HEK293T (cell line): ENCODE data around the gene AMPD3.

Experiments used
- CTCF ChIA-PET: fragments of 350-600 bp; formaldehyde crosslinking; extraction: SDS; loops from one replicate; lab custom pipeline; 2021; ENCODE audit warnings: antibody characterized with exemption, inconsistent platforms; lab: Yijun Ruan, JAX
- POLR2A ChIA-PET: fragments of 350-600 bp; formaldehyde crosslinking; extraction: SDS; loops from one replicate; lab custom pipeline; 2020; ENCODE audit warnings: antibody characterized with exemption, inconsistent platforms; lab: Yijun Ruan, JAX
- DNase-seq: peaks from one replicate; pipeline ENCODE4 v3.0.0; 2012; ENCODE audit warnings: mixed read lengths; ENCODE audit errors: extremely low spot score
- ARNT ChIP-seq: fragments of 450-650 bp; IDR thresholded peaks from 2 replicates; pipeline ENCODE4 v1.6.1; 2017; ENCODE audit warnings: mild to moderate bottlenecking
- BHLHE40 ChIP-seq: fragments of 450-650 bp; IDR thresholded peaks from 2 replicates; pipeline ENCODE4 v1.6.1; 2016; ENCODE audit warnings: mild to moderate bottlenecking, moderate library complexity, borderline replicate concordance
- CTBP1 ChIP-seq: fragments of 450-650 bp; IDR thresholded peaks from 2 replicates; pipeline ENCODE4 v1.6.1; 2016; ENCODE audit warnings: borderline replicate concordance
- ELF4 ChIP-seq: fragments of 450-650 bp; IDR thresholded peaks from 2 replicates; pipeline ENCODE4 v1.6.1; 2017; ENCODE audit warnings: antibody characterized with exemption
- FOXA1 ChIP-seq: fragments of 450-650 bp; IDR thresholded peaks from 2 replicates; pipeline ENCODE4 v1.6.1; 2016; ENCODE audit warnings: mild to moderate bottlenecking
- FOXK2 ChIP-seq: fragments of 450-650 bp; IDR thresholded peaks from 2 replicates; pipeline ENCODE4 v1.6.1; 2016; ENCODE audit warnings: mild to moderate bottlenecking
- FOXM1 ChIP-seq: fragments of 450-650 bp; IDR thresholded peaks from 2 replicates; pipeline ENCODE4 v1.6.1; 2017; ENCODE audit warnings: mild to moderate bottlenecking, borderline replicate concordance
- HDGF ChIP-seq: fragments of 450-650 bp; IDR thresholded peaks from 2 replicates; pipeline ENCODE4 v1.6.1; 2017; ENCODE audit warnings: antibody characterized with exemption, borderline replicate concordance
- L3MBTL2 ChIP-seq: fragments of 450-650 bp; conservative IDR thresholded peaks from 2 replicates; pipeline ENCODE4 v1.6.1; 2016; ENCODE audit warnings: mild to moderate bottlenecking
- LEF1 ChIP-seq: fragments of 450-650 bp; IDR thresholded peaks from 2 replicates; pipeline ENCODE4 v1.6.1; 2017; ENCODE audit warnings: mild to moderate bottlenecking, borderline replicate concordance
- NFRKB ChIP-seq: fragments of 450-650 bp; IDR thresholded peaks from 2 replicates; pipeline ENCODE4 v1.6.1; 2016; ENCODE audit warnings: mild to moderate bottlenecking, moderate library complexity
- SP1 ChIP-seq: fragments of 450-650 bp; IDR thresholded peaks from 2 replicates; pipeline ENCODE4 v1.6.1; 2017
- SUZ12 ChIP-seq: fragments of 450-650 bp; IDR thresholded peaks from 2 replicates; pipeline ENCODE4 v1.6.1; 2016; ENCODE audit warnings: mild to moderate bottlenecking
- TARDBP ChIP-seq: fragments of 450-650 bp; IDR thresholded peaks from 2 replicates; pipeline ENCODE4 v1.6.1; 2016
- ZNF384 ChIP-seq: fragments of 450-650 bp; IDR thresholded peaks from 2 replicates; pipeline ENCODE4 v1.6.1; 2016
- TF ChIP-seq, protein P1 (sequence below): fragments of 450-650 bp; IDR thresholded peaks from 2 replicates; pipeline ENCODE4 v1.6.1; 2016

The AMPD3 gene

DNA sequence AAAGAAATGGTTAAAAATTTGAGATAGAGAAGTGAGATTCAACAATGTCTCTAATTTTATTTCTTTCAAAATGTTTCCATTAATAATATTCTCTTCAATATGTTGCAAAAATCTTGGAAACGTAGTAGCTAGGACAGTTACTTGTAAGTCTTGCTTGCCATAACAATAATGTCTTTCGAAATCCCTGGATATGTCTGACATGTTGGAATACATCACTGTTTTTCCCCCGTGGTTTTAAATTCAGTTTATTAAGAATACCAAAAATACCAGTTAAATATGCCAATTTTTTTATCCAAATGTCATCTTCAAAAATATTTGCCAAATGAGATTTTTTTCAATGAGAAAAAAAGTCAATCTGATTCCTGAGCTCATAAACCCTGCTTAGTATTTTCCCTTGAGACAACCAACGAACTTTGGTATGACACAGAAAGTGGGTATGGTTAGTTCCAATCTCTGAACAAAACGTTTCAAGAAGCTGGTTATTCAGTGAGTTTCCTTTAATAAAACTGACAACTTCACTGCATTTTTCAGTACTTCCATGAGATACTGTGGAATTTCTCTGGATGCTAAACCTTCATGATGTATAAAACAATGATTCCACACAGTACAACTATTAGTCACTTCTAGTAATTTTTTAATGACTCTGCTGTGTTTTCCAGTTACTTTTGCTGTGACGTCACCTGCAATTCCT, 36.7 kb upstream of the AMPD3 start:
- CTCF ChIA-PET: interaction anchor here (0.7 to 1.6 kb wide), 4 partner anchors 11 to 36 kb away, joined by 3 to 6 read pairs (median 3); partner anchors contain the start of gene AMPD3
- POLR2A ChIA-PET: no interaction called here
- no peak for DNase-seq
- no peak for TF ChIP-seq BHLHE40
- TF ChIP-seq SUZ12: no peak
- no peak for TF ChIP-seq FOXA1
- TF ChIP-seq FOXM1: no peak
- no peak for TF ChIP-seq NFRKB
- no peak for TF ChIP-seq FOXK2
- TF ChIP-seq SP1: no peak
- TF ChIP-seq, protein P1, sequence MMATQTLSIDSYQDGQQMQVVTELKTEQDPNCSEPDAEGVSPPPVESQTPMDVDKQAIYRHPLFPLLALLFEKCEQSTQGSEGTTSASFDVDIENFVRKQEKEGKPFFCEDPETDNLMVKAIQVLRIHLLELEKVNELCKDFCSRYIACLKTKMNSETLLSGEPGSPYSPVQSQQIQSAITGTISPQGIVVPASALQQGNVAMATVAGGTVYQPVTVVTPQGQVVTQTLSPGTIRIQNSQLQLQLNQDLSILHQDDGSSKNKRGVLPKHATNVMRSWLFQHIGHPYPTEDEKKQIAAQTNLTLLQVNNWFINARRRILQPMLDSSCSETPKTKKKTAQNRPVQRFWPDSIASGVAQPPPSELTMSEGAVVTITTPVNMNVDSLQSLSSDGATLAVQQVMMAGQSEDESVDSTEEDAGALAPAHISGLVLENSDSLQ: no peak
- no peak for TF ChIP-seq ELF4
- no peak for TF ChIP-seq ARNT
- no peak for TF ChIP-seq TARDBP
- no peak for TF ChIP-seq CTBP1
- TF ChIP-seq HDGF: no peak
- TF ChIP-seq ZNF384: no peak
- TF ChIP-seq L3MBTL2: no peak
- TF ChIP-seq LEF1: no peak

DNA sequence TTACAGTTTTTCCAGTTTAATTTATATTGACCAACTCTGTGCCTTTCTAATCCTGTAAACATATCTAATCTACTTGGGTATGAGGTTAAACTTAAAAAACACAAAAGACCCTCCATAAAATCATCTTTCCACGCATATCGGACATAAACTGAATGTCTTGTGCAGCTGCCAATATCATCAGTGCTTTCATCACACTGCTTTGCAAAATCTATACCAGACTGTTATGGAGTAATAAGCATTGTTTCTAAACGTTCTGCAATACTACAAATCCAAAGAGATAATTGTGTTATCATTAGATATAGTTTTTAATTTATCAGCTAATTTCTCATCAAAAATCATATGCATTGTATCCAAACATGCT, 36.1 kb upstream of the AMPD3 start:
- ChIA-PET POLR2A (no interaction called here), CTCF (interaction anchor here (0.7 to 1.6 kb wide), 3 partner anchors 13 to 36 kb away, joined by 3 to 6 read pairs (median 3); partner anchors contain the start of gene AMPD3)
- DNase-seq: no peak
- TF ChIP-seq FOXA1 (no peak), TARDBP (no peak), HDGF (no peak), SP1 (no peak), ELF4 (no peak), NFRKB (no peak), L3MBTL2 (no peak), ZNF384 (no peak), LEF1 (no peak), FOXM1 (no peak), FOXK2 (no peak), BHLHE40 (no peak), SUZ12 (no peak), CTBP1 (no peak)
- TF ChIP-seq, protein P1: no peak

DNA sequence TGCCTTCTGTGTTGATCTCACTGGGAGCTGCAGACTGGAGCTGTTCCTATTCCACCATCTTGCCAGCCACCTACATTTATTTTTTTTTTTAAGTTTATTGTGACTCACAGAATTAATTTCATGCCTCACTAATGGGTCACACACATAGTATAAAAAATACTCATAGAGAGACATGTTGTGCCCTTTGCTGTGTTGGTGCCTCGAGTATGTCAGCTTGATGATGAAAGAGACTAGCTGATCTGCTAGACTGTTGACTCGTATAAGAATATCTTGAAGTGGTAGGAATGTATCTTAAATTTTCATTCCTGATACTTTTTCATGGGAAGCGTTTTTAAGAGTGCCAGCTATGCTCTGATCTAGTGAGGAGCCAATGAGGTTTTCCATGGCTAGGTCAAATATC, 28.6 kb upstream of the AMPD3 start:
- no peak for TF ChIP-seq BHLHE40
- CTCF ChIA-PET: interaction anchor here (0.6 kb wide), 1 partner anchor 10 kb away, joined by 3 read pairs; no protein-coding TSS in a partner anchor
- no peak for DNase-seq
- POLR2A ChIA-PET: no interaction called here

DNA sequence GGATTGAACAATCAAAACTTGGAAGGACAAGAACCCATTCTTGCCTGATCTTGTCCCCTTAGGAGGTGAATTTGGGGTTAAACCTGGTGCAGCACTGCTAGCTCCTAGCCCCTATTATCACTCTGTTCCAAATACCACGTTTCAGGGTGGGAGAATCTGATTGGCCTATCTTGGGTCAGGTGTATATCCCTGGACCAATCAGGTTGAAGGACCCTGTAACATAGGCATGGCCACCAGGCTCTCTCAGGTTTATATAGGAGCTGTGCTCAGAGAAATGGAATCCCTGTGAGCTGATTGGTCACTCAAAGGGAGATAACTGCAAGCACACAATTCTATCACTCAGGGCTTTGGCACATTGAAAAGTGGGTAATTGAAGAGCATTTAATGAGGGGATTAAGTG, 26.6 kb upstream of the AMPD3 start:
- TF ChIP-seq ARNT (no peak), SP1 (no peak)
- ChIA-PET POLR2A (no interaction called here), CTCF (no interaction called here)
- no peak for DNase-seq

DNA sequence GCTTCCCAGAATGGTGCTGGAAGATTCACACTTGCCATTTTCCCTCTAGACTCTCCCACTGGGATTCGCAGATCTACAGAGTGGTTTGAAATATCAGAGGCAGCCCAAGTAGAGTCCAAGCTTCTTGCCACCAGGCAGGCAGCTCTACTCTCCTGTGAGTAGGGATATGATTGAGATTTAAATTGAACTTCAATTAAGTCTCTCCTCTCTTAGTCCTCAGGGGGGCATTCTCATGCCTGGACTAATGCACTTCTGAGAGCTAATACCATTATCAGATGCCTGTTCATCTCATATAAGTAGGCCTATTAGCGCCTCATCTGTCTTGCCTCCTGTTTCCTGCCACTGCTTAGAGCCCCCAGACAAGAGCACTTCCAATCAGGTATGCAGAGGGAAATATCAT, 25.5 kb upstream of the AMPD3 start:
- DNase-seq: no peak
- TF ChIP-seq NFRKB (no peak), FOXA1 (no peak), FOXK2 (no peak), ARNT (no peak), HDGF (no peak), ZNF384 (no peak), FOXM1 (no peak), SP1 (no peak), SUZ12 (no peak), LEF1 (no peak), CTBP1 (no peak), TARDBP (no peak)
- TF ChIP-seq, protein P1: no peak
- POLR2A ChIA-PET: no interaction called here
- CTCF ChIA-PET: no interaction called here

DNA sequence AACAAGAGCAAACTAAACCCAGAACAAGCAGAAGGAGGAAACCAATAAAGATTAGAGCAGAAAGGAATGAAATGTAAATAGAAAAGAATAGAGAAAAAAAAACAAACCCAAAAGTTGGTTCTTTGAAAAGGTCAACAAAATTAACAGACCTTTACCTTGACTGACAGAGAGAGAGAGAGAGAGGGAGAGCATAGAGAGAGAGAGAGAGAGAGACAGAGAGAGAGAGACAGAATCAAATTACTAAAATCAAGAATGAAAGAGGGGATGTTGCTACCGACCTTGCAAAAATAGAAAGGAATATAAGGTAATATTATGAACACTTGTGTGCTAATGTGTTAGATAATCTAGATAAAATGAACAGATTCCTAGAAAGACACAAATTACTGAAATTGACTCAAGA, 22.6 kb upstream of the AMPD3 start:
- no peak for DNase-seq
- TF ChIP-seq SP1: no peak
- TF ChIP-seq, protein P1: 0 out of 2 replicates have a peak, but pooled peaks have one; percentile 20
- TF ChIP-seq TARDBP: no peak
- ChIA-PET POLR2A (no interaction called here), CTCF (no interaction called here)
